GM23338 (cell line): Measurements from ENCODE around the gene INS. TPM values are rescaled to one million over a fixed set of nuclear protein-coding genes. Genes with fewer than 3 reads are reported as not detected.

Experiments used
- ATAC-seq: fragments of 200-7000 bp; cut with Tn5 transposase; 3 replicates; pipeline ENCODE4 v1.9.1; 2020
- DNase-seq: peaks from one replicate; pipeline ENCODE4 v3.0.0-alpha.2; 2015; ENCODE audit warnings: low spot score
- H2AFZ ChIP-seq: fragments of 200-600 bp; sonication (generic); 2 replicates; pipeline ENCODE4 v1.8.0; 2016; ENCODE audit warnings: antibody characterized with exemption, mild to moderate bottlenecking, moderate library complexity
- H3F3A ChIP-seq: fragments of 200-600 bp; sonication (generic); replicated peaks from 2 replicates; pipeline ENCODE4 v1.8.0; 2017; ENCODE audit warnings: antibody characterized with exemption, mixed run types, low read depth
- H3K27ac ChIP-seq: fragments of 200-600 bp; sonication (generic); 2 replicates; pipeline ENCODE4 v1.6.1; 2016; ENCODE audit warnings: low read depth
- H3K27me3 ChIP-seq: fragments of 200-600 bp; sonication (generic); 2 replicates; pipeline ENCODE4 v1.8.0; 2016; ENCODE audit warnings: mild to moderate bottlenecking, mixed run types, moderate library complexity; ENCODE audit not compliant: insufficient read depth
- H3K36me3 ChIP-seq: fragments of 200-600 bp; sonication (generic); 2 replicates; pipeline ENCODE4 v1.8.0; 2016; ENCODE audit warnings: mild to moderate bottlenecking; ENCODE audit not compliant: insufficient read depth
- H3K4me1 ChIP-seq: fragments of 200-600 bp; sonication (generic); 2 replicates; pipeline ENCODE4 v1.8.0; 2016; ENCODE audit warnings: mild to moderate bottlenecking, moderate library complexity; ENCODE audit not compliant: insufficient read depth
- H3K4me2 ChIP-seq: fragments of 200-600 bp; sonication (generic); 2 replicates; pipeline ENCODE4 v1.7.1; 2017; ENCODE audit warnings: mixed run types
- H3K4me3 ChIP-seq: fragments of 200-600 bp; sonication (generic); 2 replicates; pipeline ENCODE4 v1.6.1; 2016; ENCODE audit warnings: mixed run types
- H3K79me2 ChIP-seq: fragments of 200-600 bp; sonication (generic); replicated peaks from 2 replicates; pipeline ENCODE4 v1.8.0; 2017; ENCODE audit warnings: mild to moderate bottlenecking; ENCODE audit not compliant: insufficient read depth
- H3K9me2 ChIP-seq: fragments of 200-600 bp; sonication (generic); 2 replicates; pipeline ENCODE4 v1.8.0; 2017; ENCODE audit not compliant: insufficient read depth
- H4K20me1 ChIP-seq: fragments of 200-600 bp; sonication (generic); replicated peaks from 2 replicates; pipeline ENCODE4 v1.8.0; 2017; ENCODE audit warnings: mild to moderate bottlenecking; ENCODE audit not compliant: insufficient read depth
- H3K27ac Mint-ChIP-seq: 2 replicates; pipeline ENCODE4 v1.8.0; 2020; ENCODE audit warnings: inconsistent platforms, mild to moderate bottlenecking, moderate library complexity, mixed read lengths
- H3K27me3 Mint-ChIP-seq: 3 replicates; pipeline ENCODE4 v1.8.0; 2022; ENCODE audit warnings: low read depth, mild to moderate bottlenecking, moderate library complexity, mixed read lengths, inconsistent platforms; ENCODE audit not compliant: insufficient read depth, poor library complexity
- H3K36me3 Mint-ChIP-seq: 3 replicates; pipeline ENCODE4 v1.8.0; 2021; ENCODE audit warnings: low read depth, mild to moderate bottlenecking, inconsistent platforms, moderate library complexity, mixed read lengths
- H3K4me1 Mint-ChIP-seq: 3 replicates; pipeline ENCODE4 v1.8.0; 2020; ENCODE audit warnings: mild to moderate bottlenecking, inconsistent platforms, mixed read lengths
- H3K4me3 Mint-ChIP-seq: 3 replicates; pipeline ENCODE4 v1.8.0; 2021; ENCODE audit warnings: moderate library complexity, mild to moderate bottlenecking, inconsistent platforms, mixed read lengths
- H3K9me3 Mint-ChIP-seq: 3 replicates; pipeline ENCODE4 v1.8.0; 2020; ENCODE audit warnings: moderate library complexity, mild to moderate bottlenecking, inconsistent platforms, mixed read lengths
- CREB1 ChIP-seq: fragments of 250-450 bp; sonication (Bioruptor Pico); IDR thresholded peaks from 2 replicates; pipeline ENCODE4 v1.5.0; 2020; ENCODE audit warnings: low read depth, mild to moderate bottlenecking, moderate library complexity
- EZH2 ChIP-seq: fragments of 200-600 bp; sonication (generic); IDR thresholded peaks from one replicate; pipeline ENCODE4 v1.8.0; 2017; ENCODE audit warnings: antibody characterized with exemption, mild to moderate bottlenecking, low read depth; ENCODE audit not compliant: unreplicated experiment
- EZH2phosphoT487 ChIP-seq: fragments of 200-600 bp; sonication (generic); IDR thresholded peaks from one replicate; pipeline ENCODE4 v1.8.1; 2018; ENCODE audit warnings: antibody characterized with exemption; ENCODE audit not compliant: unreplicated experiment
- JUNB ChIP-seq: IDR thresholded peaks from one replicate; pipeline ENCODE4 v1.6.1; 2016; ENCODE audit warnings: antibody characterized with exemption; ENCODE audit not compliant: unreplicated experiment
- NANOG ChIP-seq: IDR thresholded peaks from 2 replicates; pipeline ENCODE4 v1.6.1; 2016; ENCODE audit warnings: antibody characterized with exemption, borderline replicate concordance
- POLR2AphosphoS5 ChIP-seq: IDR thresholded peaks from 2 replicates; pipeline ENCODE4 v1.6.1; 2016; ENCODE audit warnings: antibody characterized with exemption, low read depth
- STAT1 ChIP-seq: IDR thresholded peaks from one replicate; pipeline ENCODE4 v1.6.1; 2016; ENCODE audit warnings: antibody characterized with exemption; ENCODE audit not compliant: unreplicated experiment
- polyA plus RNA-seq: library from polyadenylated mRNA; unstranded; fragments of >200 nt; fragmentation: Nextera tagmentation; extraction: Ambion mirVana; gene quantifications from 2 replicates; pipeline ENCODE4 v1.2.1, GENCODE V29; 2016
- total RNA-seq: library from RNA; depleted of rRNA; stranded (reverse); fragments of >200 nt; shearing (Covaris generic); gene quantifications from 2 replicates; pipeline ENCODE4 v1.2.3, GENCODE V29; 2014
- TF ChIP-seq, protein P1 (sequence below): IDR thresholded peaks from 2 replicates; pipeline ENCODE4 v1.6.1; 2016; ENCODE audit warnings: antibody characterized with exemption
- TF ChIP-seq, protein P2 (sequence below): IDR thresholded peaks from one replicate; pipeline ENCODE4 v1.6.1; 2018; ENCODE audit warnings: antibody characterized with exemption; ENCODE audit not compliant: unreplicated experiment
- TF ChIP-seq, protein P3 (sequence below), 2 experiments: fragments of 200-600 bp in 1 of 2; sonication (generic) in 1 of 2; conservative IDR thresholded peaks; 2 replicates each; pipeline versions ENCODE4 v1.5.1 to v1.6.1; 2016 to 2017; ENCODE audit warnings: antibody characterized with exemption in 2 of 2, low read depth in 2 of 2, mild to moderate bottlenecking in 2 of 2, moderate library complexity in 1 of 2

INS gene
- total and polyA plus RNA-seq, 2 experiments from 2014 or later = not detected

DNA sequence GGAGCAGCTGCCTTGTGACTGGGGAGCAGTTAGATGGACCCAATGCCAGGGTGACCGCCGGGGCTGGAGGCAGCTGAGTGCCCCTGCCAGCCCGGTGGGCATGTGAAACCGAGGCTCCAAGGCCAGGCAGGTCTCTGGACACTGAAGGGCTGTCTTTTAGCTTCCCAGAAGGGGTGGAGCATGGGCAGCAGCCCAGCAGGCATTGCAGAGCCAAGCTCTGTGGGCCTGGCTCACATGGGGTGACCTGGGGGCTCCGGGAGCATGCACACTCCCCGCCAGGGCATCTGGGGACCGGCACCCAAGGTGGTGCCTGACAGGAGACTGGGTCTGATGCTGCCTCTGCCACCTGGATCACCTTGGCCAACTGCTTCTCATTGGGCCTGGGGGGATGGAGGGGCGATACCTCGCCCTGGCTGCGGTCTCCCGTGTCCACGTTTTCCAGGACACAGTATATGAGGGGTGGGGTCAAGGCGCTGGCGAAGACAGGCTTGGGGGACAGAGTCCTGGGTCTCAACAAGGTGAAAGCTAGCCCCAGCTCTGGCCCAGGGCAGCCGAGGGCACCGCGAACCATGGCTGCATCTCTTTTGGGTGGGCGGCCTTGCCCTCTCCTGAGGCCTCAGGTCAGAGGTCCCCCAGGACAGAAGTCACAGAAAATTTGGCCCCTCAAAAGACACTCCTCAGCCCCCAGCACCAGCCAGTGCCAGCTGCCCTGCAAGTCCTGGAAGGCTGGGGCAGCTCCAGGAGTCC, 3.5 kb downstream of the INS start (continued):
- TF ChIP-seq, protein P1, sequence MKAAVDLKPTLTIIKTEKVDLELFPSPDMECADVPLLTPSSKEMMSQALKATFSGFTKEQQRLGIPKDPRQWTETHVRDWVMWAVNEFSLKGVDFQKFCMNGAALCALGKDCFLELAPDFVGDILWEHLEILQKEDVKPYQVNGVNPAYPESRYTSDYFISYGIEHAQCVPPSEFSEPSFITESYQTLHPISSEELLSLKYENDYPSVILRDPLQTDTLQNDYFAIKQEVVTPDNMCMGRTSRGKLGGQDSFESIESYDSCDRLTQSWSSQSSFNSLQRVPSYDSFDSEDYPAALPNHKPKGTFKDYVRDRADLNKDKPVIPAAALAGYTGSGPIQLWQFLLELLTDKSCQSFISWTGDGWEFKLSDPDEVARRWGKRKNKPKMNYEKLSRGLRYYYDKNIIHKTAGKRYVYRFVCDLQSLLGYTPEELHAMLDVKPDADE = no peak
- TF ChIP-seq STAT1 = no peak
- TF ChIP-seq CREB1 (CRISPR knock-in tag) = no peak
- TF ChIP-seq EZH2phosphoT487 = no peak

DNA sequence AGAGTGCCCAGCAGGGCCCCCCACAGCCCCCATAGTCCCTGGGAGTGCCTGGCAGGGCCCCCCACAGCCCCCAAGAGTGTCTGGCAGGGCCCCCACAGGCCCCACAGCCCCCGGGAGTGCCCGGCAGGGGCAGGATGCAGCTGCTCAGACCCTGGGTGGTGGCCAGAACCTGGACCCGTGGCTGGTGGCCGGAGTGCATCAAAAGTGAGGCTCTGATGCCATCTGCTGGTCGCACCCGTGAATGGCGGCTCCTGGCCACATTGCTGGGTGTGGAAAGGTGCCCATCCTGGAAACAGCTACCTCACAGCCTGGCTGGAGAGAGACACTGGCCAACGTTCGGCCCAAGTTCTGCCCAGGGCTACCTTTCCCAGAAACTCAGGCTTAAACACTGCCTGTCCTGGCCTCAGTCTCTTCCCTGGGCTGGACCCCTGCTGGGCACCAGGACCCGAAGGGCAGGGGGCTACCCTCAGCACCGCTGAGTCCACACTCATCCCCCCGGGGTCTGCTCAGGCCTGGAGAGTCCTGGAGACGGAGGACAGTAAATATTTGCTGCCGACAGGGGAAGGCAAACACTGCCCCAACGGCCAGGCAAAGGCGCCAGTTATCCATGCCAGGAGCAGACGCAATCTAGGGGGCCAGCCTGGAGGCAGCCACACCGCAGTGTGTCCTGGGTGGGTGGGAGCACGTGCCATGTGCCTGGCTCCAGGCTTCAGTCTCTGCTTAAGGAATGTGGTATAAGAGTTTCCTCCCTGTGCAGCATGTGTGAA, 4.4 kb downstream of the INS start:
- H3K36me3 Mint-ChIP-seq = no peaks in the 10 kb centered on the region

DNA sequence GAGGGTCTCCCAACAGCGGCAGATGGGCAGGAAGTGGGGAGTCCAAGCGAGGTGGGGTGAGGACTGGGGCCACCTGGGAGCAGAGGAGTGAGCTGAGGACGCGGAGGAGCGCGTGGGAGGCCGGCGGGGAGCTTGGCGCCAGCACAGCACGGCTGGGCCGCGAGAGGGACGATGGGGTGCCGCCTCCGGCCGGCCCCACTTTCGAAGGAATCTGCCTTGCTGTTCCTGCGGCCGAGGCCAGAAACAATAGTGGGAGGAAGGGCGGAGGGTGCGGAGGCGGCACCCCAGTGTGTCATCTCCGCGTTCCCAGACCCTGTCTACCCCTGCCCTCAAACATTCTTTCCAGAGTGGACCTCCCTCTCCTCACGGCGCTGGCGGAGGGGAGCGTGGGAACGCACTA, 5.5 kb downstream of the INS start:
- H3K27me3 ChIP-seq = no peaks in the 10 kb centered on the region
- ATAC-seq (no peak), DNase-seq (no peak)
- no peak overlapping the region for H3K4me3 ChIP-seq
- no peaks in the 10 kb centered on the region; the same call in 1 of the 2 replicates for H3K4me1 ChIP-seq
- no peak overlapping the region for H3K4me3 Mint-ChIP-seq
- H2AFZ ChIP-seq = no peak overlapping the region
- no peaks in the 10 kb centered on the region for H4K20me1 ChIP-seq
- no peaks in the 10 kb centered on the region for H3K9me2 ChIP-seq
- no peaks in the 10 kb centered on the region for H3F3A ChIP-seq
- no peaks in the 10 kb centered on the region for H3K36me3 Mint-ChIP-seq
- H3K36me3 ChIP-seq = no peaks in the 10 kb centered on the region
- peaks cover 2% of the 10 kb centered on the region; the same call in 2 of the 3 replicates for H3K4me1 Mint-ChIP-seq
- H3K9me3 Mint-ChIP-seq = no peaks in the 10 kb centered on the region
- H3K4me2 ChIP-seq = no peak overlapping the region
- H3K27ac ChIP-seq = no peak overlapping the region
- H3K79me2 ChIP-seq = no peaks in the 10 kb centered on the region
- peaks cover 6% of the 10 kb centered on the region for H3K27me3 Mint-ChIP-seq
- no peak overlapping the region for H3K27ac Mint-ChIP-seq
- TF ChIP-seq NANOG = no peak
- TF ChIP-seq EZH2 = no peak
- TF ChIP-seq, protein P2, sequence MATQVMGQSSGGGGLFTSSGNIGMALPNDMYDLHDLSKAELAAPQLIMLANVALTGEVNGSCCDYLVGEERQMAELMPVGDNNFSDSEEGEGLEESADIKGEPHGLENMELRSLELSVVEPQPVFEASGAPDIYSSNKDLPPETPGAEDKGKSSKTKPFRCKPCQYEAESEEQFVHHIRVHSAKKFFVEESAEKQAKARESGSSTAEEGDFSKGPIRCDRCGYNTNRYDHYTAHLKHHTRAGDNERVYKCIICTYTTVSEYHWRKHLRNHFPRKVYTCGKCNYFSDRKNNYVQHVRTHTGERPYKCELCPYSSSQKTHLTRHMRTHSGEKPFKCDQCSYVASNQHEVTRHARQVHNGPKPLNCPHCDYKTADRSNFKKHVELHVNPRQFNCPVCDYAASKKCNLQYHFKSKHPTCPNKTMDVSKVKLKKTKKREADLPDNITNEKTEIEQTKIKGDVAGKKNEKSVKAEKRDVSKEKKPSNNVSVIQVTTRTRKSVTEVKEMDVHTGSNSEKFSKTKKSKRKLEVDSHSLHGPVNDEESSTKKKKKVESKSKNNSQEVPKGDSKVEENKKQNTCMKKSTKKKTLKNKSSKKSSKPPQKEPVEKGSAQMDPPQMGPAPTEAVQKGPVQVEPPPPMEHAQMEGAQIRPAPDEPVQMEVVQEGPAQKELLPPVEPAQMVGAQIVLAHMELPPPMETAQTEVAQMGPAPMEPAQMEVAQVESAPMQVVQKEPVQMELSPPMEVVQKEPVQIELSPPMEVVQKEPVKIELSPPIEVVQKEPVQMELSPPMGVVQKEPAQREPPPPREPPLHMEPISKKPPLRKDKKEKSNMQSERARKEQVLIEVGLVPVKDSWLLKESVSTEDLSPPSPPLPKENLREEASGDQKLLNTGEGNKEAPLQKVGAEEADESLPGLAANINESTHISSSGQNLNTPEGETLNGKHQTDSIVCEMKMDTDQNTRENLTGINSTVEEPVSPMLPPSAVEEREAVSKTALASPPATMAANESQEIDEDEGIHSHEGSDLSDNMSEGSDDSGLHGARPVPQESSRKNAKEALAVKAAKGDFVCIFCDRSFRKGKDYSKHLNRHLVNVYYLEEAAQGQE = no peak
- no peak for TF ChIP-seq STAT1
- TF ChIP-seq, protein P3, sequence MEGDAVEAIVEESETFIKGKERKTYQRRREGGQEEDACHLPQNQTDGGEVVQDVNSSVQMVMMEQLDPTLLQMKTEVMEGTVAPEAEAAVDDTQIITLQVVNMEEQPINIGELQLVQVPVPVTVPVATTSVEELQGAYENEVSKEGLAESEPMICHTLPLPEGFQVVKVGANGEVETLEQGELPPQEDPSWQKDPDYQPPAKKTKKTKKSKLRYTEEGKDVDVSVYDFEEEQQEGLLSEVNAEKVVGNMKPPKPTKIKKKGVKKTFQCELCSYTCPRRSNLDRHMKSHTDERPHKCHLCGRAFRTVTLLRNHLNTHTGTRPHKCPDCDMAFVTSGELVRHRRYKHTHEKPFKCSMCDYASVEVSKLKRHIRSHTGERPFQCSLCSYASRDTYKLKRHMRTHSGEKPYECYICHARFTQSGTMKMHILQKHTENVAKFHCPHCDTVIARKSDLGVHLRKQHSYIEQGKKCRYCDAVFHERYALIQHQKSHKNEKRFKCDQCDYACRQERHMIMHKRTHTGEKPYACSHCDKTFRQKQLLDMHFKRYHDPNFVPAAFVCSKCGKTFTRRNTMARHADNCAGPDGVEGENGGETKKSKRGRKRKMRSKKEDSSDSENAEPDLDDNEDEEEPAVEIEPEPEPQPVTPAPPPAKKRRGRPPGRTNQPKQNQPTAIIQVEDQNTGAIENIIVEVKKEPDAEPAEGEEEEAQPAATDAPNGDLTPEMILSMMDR (conservative IDR thresholded peaks at IDR 0.05; ENCODE audit: low read depth in 2 of 2) = no peak
- no peak for TF ChIP-seq JUNB

More for the DNA sequence above, 4.4 kb downstream of the INS start:
- H3F3A ChIP-seq = no peaks in the 10 kb centered on the region
- no peak overlapping the region for H3K27ac Mint-ChIP-seq
- H3K4me3 Mint-ChIP-seq = no peak overlapping the region
- H3K79me2 ChIP-seq = no peaks in the 10 kb centered on the region
- no peaks in the 10 kb centered on the region for H3K9me3 Mint-ChIP-seq
- no peaks in the 10 kb centered on the region for H4K20me1 ChIP-seq
- H3K4me2 ChIP-seq = no peak overlapping the region
- H3K27ac ChIP-seq = no peak overlapping the region
- H3K36me3 ChIP-seq = no peaks in the 10 kb centered on the region
- ATAC-seq (peak; percentile 73), DNase-seq (peak; percentile 72)
- TF ChIP-seq, protein P3 (conservative IDR thresholded peaks at IDR 0.05; ENCODE audit: low read depth in 2 of 2) = peak; percentile 66 to 96
- no peak for TF ChIP-seq POLR2AphosphoS5
- peaks cover 3% of the 10 kb centered on the region for H3K27me3 Mint-ChIP-seq
- no peaks in the 10 kb centered on the region for H3K4me1 Mint-ChIP-seq
- no peak overlapping the region for H3K4me3 ChIP-seq
- no peaks in the 10 kb centered on the region for H3K9me2 ChIP-seq
- H3K4me1 ChIP-seq = no peaks in the 10 kb centered on the region; the same call in 1 of the 2 replicates
- H3K27me3 ChIP-seq = no peaks in the 10 kb centered on the region
- no peak overlapping the region; the same call in 1 of the 2 replicates for H2AFZ ChIP-seq
